Activated CD4-positive, CD25-positive, alpha-beta regulatory T cell treated with anti-CD3 and anti-CD28 coated beads, Interleukin-2, amount 50 U/mL, for 72 hours (primary cell): ENCODE measurements around the gene DAO.
"Not testable (repeated sequence)": the region's sequence is repeated elsewhere in the genome, so short reads cannot be mapped to it uniquely, and the experiment has no call there.

Experiments used
- DNase-seq: peaks from one replicate; pipeline ENCODE4 v3.0.0; 2021

Gene DAO

DNA sequence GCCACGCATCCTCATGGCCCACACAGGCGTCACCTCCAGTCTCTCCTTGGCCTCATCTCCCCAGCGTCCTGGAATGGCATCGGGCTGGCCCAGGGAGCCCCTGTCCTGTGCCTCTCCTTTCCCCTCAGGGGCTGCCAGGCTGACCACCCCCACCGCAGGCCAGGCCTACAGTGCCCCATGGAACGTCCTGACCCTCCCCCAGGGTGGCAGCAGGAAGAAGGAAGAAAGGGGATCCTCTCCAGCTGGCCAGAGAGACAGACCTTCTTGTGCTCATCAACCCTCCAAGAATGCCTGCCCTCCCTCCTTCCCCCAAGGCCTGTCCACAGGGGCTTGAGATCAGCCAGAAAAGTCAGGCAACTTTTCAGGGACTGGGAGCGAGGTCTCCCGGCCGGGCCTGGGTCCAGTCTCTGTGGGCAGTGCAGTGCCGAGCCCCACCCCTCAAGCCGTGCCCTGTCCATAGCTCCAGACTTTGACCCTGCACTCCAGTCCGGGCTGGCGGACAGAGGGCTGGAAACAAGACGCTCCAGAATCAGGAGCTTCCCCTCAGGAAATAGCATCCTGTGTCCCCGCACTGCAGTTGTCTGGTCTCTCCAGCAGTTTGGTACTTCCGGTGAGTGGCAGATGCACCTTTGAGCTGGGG, at the start of gene DAO:
Gene DAO, plus strand, starts transcription at position 478 of the 640 bp plus-strand sequence. CDS start 4,915 bp downstream, outside the sequence.
- no peak for DNase-seq

GRCh38 chr12:108831309-108831991, 48.4 kb upstream of the DAO start:
- no peak for DNase-seq

DNA sequence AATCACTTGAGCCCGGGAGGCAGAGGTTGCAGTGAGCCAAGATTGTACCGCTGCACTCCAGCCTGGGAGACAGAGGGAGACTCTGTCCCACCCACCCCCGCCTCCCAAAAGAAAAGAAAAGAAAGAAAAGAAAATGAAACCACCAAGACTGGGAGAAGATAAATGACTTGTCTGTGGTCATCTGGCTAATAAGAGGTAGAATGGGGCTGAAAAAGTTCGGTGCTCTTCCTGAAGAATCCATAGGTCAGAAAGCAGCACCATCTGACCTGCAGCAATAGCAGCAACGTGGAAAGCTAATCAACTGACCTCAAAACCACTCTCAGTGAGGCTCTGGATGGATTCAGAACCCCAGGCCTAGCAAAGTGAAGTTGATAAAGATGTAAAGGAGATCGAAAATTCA, 47.7 kb upstream of the DAO start:
- DNase-seq = no peak

- DNase-seq = no peak
Observed at GRCh38 chr12:108832730-108833354, 47.0 kb upstream of the DAO start.

DNA sequence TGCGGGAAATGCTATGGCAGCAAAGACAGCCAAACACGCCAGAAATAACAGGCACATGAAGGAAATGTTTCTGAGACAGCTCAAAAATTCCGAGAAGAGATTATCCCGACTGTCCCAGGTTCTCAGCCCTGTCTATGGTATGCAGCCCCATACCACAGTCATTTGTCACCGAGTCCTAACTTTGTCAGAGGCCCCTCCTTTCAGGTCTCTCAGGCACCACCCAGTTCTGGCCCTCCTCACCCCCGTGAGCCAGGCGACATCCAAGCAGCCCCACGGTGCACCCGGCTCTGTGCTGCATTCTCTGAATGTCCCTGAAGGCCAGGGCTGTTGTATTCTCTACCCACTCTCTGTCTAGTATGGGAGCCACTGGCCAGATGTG, 46.5 kb upstream of the DAO start:
- DNase-seq = no peak

DNA sequence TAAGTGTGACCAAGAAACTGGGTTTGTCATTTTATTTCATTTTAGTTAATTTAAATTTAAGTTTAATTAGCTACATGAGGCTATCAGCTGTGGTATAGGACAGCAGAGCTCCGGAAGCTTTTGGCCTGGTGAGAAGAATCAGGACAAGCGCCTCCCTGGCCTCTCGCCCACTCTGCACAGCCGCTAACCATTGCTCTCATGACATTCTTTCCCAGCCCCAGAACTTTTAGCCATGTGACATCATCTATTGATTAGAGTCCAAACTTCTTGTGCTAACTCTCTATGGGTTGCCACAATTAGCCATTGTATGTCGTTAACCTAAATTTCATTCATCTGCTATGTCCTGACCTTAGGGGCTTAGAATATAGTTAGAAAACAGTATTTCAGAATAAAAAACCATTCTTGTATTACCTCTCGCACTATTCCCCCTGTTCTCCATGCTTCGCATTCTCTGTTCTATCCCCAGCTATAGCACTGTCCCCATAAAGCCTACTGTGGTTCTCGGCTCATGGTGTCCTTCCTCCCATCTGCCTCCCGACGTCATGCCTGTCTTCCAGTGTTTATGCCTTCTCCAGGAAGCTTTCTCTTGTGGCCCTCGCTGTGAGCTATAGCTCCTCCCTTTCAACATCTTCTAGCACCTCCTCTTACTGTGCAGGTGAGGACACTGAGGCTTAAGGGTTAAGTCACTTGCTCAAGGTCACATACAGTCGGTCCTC, 46.0 kb upstream of the DAO start:
- DNase-seq = no peak

DNA sequence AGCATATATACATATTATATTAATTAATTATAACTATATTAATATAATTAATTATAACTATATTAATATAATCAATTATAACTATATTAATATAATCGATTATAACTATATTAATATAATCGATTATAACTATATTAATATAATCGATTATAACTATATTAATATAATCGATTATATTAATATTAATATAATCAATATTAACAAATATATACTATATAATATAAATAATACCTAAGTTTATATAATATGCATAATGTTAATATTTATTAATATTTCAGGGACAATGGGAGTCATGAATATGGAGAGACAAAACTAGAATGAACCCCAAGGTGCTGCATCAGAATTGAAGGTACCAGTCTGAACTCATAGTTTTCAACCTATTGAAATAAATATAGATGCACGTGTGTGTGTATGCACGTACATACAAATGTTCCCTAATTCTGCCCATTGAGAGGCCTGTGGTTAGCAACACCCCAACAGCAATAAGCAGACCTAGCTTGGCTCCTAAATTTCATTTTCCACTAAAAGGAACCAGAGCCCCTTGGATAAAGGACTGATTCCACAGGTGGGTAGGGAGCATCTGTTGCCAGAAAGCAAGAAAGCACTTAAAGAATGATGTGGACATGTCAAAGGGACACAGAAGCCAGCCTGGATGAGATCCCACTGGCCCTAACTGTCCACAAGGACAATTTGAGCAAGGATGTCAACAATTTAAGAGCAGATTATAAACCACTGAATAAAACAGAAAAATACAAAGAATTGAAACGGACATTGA, 43.8 kb upstream of the DAO start:
- DNase-seq = no peak

DNA sequence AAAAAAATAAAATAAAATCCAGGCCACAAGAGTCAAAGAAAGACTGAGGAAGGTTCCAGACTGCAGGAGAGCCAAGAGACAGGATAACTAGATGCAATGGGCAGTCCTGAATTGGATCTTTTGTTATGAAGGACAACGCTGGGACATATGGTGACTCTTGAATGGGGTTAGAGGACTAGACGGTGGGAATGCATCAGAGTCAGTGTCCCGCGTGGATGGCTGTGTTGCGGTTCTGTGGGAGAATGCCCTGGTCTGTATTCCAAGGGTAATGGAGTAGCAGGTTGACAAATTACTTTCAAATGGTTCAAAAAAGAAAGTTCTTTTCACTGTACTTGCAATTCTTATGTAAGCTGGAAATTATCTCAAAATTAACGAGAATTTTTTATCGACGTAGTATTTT, 42.7 kb upstream of the DAO start:
- no peak for DNase-seq

- DNase-seq = no peak
Observed at GRCh38 chr12:108837680-108838079, 42.2 kb upstream of the DAO start.

GRCh38 chr12:108838194-108839017, 41.5 kb upstream of the DAO start:
- DNase-seq = peak; percentile 79

GRCh38 chr12:108839018-108839889, 40.6 kb upstream of the DAO start:
- DNase-seq = no peak

GRCh38 chr12:108839890-108840230, 40.0 kb upstream of the DAO start:
- no peak for DNase-seq

DNA sequence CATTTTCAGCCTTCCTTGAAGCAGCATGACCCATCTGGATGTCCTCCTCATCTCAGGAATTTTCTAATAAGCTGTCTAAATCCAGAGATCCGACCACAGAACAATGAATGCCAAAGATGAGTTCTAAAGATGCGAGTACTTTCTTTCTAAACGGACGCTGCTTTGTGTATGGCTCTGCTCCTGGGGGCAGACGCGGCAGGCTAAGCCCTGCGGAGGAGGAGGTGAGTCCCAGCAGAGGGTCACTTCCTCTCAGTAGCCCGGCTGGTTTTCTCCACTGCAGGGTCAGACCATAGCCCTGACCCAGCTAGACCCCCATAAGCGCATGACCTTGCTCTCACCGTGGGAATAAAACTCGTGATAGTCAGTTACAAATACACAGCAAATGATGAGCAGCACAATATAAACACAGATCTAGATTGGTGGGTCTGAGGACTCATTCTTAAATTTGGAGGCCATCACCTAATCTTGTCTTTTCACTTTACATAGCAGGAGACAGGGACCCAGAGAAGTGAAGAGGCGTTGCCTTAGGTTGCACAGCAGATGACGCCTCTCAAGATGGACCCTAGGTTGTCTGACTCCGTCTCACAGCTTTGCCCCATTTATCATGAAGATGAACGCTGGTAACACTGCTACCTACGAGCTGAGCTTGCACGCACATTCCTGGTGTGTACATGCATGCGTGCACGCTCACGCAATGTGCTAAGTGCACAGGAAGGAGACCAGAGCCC, 39.1 kb upstream of the DAO start:
- no peak for DNase-seq

GRCh38 chr12:108841825-108842224, 38.1 kb upstream of the DAO start:
- not testable (repeated sequence) for DNase-seq

- no peak for DNase-seq
Observed at GRCh38 chr12:108842361-108842760, 37.5 kb upstream of the DAO start.

GRCh38 chr12:108843187-108843586, 36.7 kb upstream of the DAO start:
- no peak for DNase-seq

DNA sequence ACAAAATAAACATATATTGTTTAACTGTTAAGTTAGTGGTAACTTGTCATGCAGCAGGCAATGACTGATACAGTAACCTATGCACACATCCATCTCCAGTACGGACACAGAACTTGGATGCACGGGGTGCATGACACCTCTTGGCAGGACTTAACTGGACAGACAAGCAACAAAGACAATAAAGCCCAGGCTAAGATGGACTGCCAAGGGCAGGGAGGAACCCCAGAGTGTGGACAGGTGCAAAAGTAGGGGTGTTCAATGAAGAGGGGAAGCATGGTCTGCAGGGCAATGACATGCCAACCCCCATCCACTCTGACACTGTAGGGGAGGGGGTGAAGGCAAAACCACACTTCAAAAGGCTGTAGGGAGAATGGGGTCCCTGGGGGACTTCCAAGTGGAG, 34.2 kb upstream of the DAO start:
- DNase-seq = no peak

GRCh38 chr12:108846290-108846701, 33.6 kb upstream of the DAO start:
- no peak for DNase-seq

DNA sequence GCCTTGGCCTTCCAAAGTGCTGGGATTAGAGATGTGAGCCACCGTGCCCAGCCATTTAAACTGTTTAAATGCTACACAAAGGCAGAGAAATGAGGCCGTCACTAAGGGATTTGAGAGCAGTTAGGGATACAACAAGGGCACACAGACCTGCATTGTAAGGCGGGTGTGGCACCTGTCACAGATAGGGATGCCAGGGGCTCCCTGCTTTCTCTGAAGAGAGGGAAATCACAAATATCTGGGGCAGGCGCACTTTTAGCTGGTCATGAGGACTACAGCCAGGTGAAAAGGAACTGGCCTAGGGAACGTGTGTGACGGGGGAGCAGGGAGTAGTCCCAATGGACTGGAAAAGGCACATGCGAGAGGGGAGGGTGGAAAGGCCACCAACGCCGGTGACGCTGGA, 32.2 kb upstream of the DAO start:
- DNase-seq = no peak

GRCh38 chr12:108849660-108850059, 30.2 kb upstream of the DAO start:
- no peak for DNase-seq
